ENCODE measurements around the gene RXRB. TPM values are rescaled to one million over a fixed set of nuclear protein-coding genes. Genes with fewer than 3 reads are reported as not detected.

Gene RXRB
- total and polyA plus RNA-seq, 2 of the 13 experiments (the other 11 are each of a cell fraction or from before 2014, with no cell fraction given): 26.7 to 55.7 TPM

- TF ChIP-seq GLMP (CRISPR knock-in tag; IDR thresholded peaks at IDR 0.05; ENCODE audit: borderline replicate concordance): no peak
- TF ChIP-seq ZNF230 (CRISPR knock-in tag; IDR thresholded peaks at IDR 0.05): peak; percentile 71
- TF ChIP-seq CSRNP2 (CRISPR knock-in tag; conservative IDR thresholded peaks at IDR 0.05; ENCODE audit: low read depth): no peak
- no peak for TF ChIP-seq DDIT3 (CRISPR knock-in tag; IDR thresholded peaks at IDR 0.05)
- TF ChIP-seq ZNF225 (CRISPR knock-in tag; IDR thresholded peaks at IDR 0.05): 0 out of 2 replicates have a peak, but pooled peaks have one; percentile 78
- TF ChIP-seq ZNF501 (CRISPR knock-in tag; IDR thresholded peaks at IDR 0.05): peak; percentile 78; the same call in 1 of the 2 replicates
- TF ChIP-seq ZNF432 (CRISPR knock-in tag; IDR thresholded peaks at IDR 0.05; ENCODE audit: borderline replicate concordance): no peak
- no peak for TF ChIP-seq ZKSCAN5 (CRISPR knock-in tag; IDR thresholded peaks at IDR 0.05)
- no peak; the same call in 1 of the 2 replicates for TF ChIP-seq AKNA (CRISPR knock-in tag; IDR thresholded peaks at IDR 0.05; ENCODE audit: borderline replicate concordance)
- peak; percentile 41; the same call in 1 of the 2 replicates for TF ChIP-seq FOSL2 (CRISPR knock-in tag; IDR thresholded peaks at IDR 0.05)
- TF ChIP-seq ZNF75D (CRISPR knock-in tag; IDR thresholded peaks at IDR 0.05; ENCODE audit: borderline replicate concordance): no peak
- TF ChIP-seq GATAD1 (CRISPR knock-in tag; IDR thresholded peaks at IDR 0.05): peak; percentile 73
- TF ChIP-seq SATB2 (CRISPR knock-in tag; IDR thresholded peaks at IDR 0.05): 0 out of 2 replicates have a peak, but pooled peaks have one; percentile 64
- peak; percentile 45; the same call in 1 of the 2 replicates for TF ChIP-seq ETV5 (CRISPR knock-in tag; IDR thresholded peaks at IDR 0.05; ENCODE audit: borderline replicate concordance)
- TF ChIP-seq ZBTB25 (CRISPR knock-in tag; IDR thresholded peaks at IDR 0.05): 0 out of 2 replicates have a peak, but pooled peaks have one; percentile 48
- no peak for TF ChIP-seq ZNF619 (CRISPR knock-in tag; IDR thresholded peaks at IDR 0.05)
- peak; percentile 90 for TF ChIP-seq POLR2AphosphoS2 (IDR thresholded peaks at IDR 0.05; ENCODE audit: low read depth, low read length)
- TF ChIP-seq STAG1 (CRISPR knock-in tag; IDR thresholded peaks at IDR 0.05): no peak
These were observed 4.1 kb upstream of the RXRB start, which contains the start of gene HSD17B8 (continued) for GRCh38 chr6:33204415-33205190.
